Type B pancreatic cell (in vitro differentiated cells): Measurements from ENCODE around the gene MDM1. TPM values are rescaled to one million over a fixed set of nuclear protein-coding genes. Genes with fewer than 3 reads are reported as not detected.

ENCODE experiments used
- DNase-seq: peaks from one replicate; pipeline ENCODE4 v3.0.0; 2021; ENCODE audit warnings: mixed read lengths; ENCODE audit not compliant: unreplicated experiment; ENCODE audit errors: extremely low spot score
- H3K27ac Mint-ChIP-seq: 2 replicates; pipeline ENCODE4 v1.8.0; 2021; ENCODE audit warnings: mild to moderate bottlenecking, mixed read lengths
- H3K27me3 Mint-ChIP-seq: 2 replicates; pipeline ENCODE4 v1.8.0; 2021; ENCODE audit warnings: mixed read lengths
- H3K36me3 Mint-ChIP-seq: 2 replicates; pipeline ENCODE4 v1.8.0; 2021; ENCODE audit warnings: mixed read lengths
- H3K4me1 Mint-ChIP-seq: one replicate; pipeline ENCODE4 v1.8.0; 2021; ENCODE audit warnings: mixed read lengths; ENCODE audit not compliant: unreplicated experiment
- H3K4me3 Mint-ChIP-seq: 2 replicates; pipeline ENCODE4 v1.8.0; 2021; ENCODE audit warnings: mild to moderate bottlenecking, mixed read lengths
- H3K9me3 Mint-ChIP-seq: 2 replicates; pipeline ENCODE4 v1.8.0; 2021; ENCODE audit warnings: mixed read lengths
- CTCF ChIP-seq: fragments of 200-600 bp; sonication (generic); conservative IDR thresholded peaks from 2 replicates; pipeline ENCODE4 v1.5.0; 2021; ENCODE audit warnings: antibody characterized with exemption, mild to moderate bottlenecking
- total RNA-seq: library from RNA; stranded (reverse); gene quantifications from 2 replicates; pipeline ENCODE4 v1.2.1, GENCODE V29; 2021; ENCODE audit warnings: low replicate concordance

MDM1 gene
- total RNA-seq, 1 donor from 2014 or later: 24.0 TPM

GRCh38 chr12:68292151-68292943, 39.8 kb downstream of the MDM1 start:
- peaks cover 9% of the 10 kb centered on the region for H3K36me3 Mint-ChIP-seq
- no peaks in the 10 kb centered on the region for H3K27me3 Mint-ChIP-seq
- H3K27ac Mint-ChIP-seq: no peak overlapping the region
- TF ChIP-seq CTCF: no peak
- H3K4me3 Mint-ChIP-seq: no peak overlapping the region
- peaks cover 12% of the 10 kb centered on the region for H3K4me1 Mint-ChIP-seq
- H3K9me3 Mint-ChIP-seq: no peaks in the 10 kb centered on the region
- DNase-seq: no peak

DNA sequence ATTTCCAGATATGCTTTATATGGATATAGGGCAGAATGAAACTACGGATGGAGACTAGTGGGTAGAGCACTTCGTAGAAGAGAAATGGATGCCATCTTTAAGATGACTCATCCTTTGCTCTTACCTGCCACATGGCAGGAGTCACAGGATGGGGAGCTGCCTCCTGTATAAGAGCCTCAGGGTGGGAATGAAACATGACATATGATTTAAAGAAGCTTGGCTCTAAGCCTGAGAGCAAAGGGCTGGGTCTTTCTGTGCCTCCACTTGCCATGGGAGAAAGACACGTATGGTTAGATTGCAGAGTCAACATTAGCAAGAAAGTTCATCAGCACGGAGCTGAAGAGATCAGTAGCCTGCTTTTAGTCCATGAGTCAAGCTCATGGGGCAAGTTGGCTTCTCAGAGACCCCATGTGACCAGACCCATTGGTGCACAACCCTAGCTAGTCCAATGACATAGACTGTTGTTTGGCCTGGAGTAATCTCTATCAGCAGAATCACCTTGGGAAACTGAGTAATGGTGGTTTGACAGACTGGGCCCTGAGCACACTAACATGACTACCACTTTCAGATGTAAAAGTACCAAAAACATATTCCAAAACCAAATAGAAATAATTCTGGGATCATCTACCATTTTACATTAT, 40.6 kb downstream of the MDM1 start:
- Mint-ChIP-seq H3K4me1 (peaks cover 12% of the 10 kb centered on the region), H3K4me3 (no peak overlapping the region), H3K27ac (no peak overlapping the region), H3K27me3 (no peaks in the 10 kb centered on the region), H3K36me3 (peaks cover 9% of the 10 kb centered on the region), H3K9me3 (no peaks in the 10 kb centered on the region)
- no peak for TF ChIP-seq CTCF
- DNase-seq: no peak

- DNase-seq: no peak
- no peak overlapping the region for H3K4me3 Mint-ChIP-seq
- peaks cover 12% of the 10 kb centered on the region for H3K4me1 Mint-ChIP-seq
- no peak for TF ChIP-seq CTCF
- H3K27ac Mint-ChIP-seq: no peak overlapping the region
- no peaks in the 10 kb centered on the region for H3K27me3 Mint-ChIP-seq
- H3K9me3 Mint-ChIP-seq: no peaks in the 10 kb centered on the region
- peaks cover 9% of the 10 kb centered on the region for H3K36me3 Mint-ChIP-seq
Measured at GRCh38 chr12:68290126-68290525, 42.0 kb downstream of the MDM1 start.

DNA sequence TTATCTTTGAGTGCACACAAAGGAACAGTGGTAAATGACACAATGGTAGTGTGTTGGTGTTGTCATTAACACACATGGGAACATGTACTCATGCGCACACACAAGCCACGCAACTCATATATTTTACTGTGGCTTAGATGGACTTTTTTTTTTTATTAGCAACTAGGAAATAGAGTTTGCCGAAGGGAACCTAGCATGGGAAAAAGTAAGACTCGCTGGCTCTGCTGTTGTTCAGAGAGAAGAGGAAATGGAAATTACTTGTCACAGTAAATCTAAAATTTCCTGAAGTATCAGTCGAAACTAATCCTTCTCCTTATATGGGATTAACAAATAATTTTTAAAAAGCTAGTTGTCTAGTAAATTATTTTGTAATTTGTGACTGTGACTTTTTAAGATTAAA, 45.1 kb downstream of the MDM1 start:
- no peak overlapping the region for H3K4me3 Mint-ChIP-seq
- H3K9me3 Mint-ChIP-seq: no peaks in the 10 kb centered on the region
- no peak for TF ChIP-seq CTCF
- H3K4me1 Mint-ChIP-seq: peaks cover 4% of the 10 kb centered on the region
- DNase-seq: no peak
- no peaks in the 10 kb centered on the region for H3K36me3 Mint-ChIP-seq
- no peak overlapping the region for H3K27ac Mint-ChIP-seq
- no peaks in the 10 kb centered on the region for H3K27me3 Mint-ChIP-seq

GRCh38 chr12:68286396-68286795, 45.8 kb downstream of the MDM1 start:
- DNase-seq: no peak
- H3K27me3 Mint-ChIP-seq: no peaks in the 10 kb centered on the region
- TF ChIP-seq CTCF: no peak
- H3K36me3 Mint-ChIP-seq: no peaks in the 10 kb centered on the region
- H3K4me1 Mint-ChIP-seq: peaks cover 2% of the 10 kb centered on the region
- no peak overlapping the region for H3K4me3 Mint-ChIP-seq
- no peak overlapping the region for H3K27ac Mint-ChIP-seq
- H3K9me3 Mint-ChIP-seq: no peaks in the 10 kb centered on the region
